ENCODE data around the gene PTRH2. TPM values are rescaled to one million over a fixed set of nuclear protein-coding genes. Genes with fewer than 3 reads are reported as not detected.

Gene PTRH2
- total RNA-seq, 2 experiments from 2014 or later = 16.2 to 17.3 TPM

DNA sequence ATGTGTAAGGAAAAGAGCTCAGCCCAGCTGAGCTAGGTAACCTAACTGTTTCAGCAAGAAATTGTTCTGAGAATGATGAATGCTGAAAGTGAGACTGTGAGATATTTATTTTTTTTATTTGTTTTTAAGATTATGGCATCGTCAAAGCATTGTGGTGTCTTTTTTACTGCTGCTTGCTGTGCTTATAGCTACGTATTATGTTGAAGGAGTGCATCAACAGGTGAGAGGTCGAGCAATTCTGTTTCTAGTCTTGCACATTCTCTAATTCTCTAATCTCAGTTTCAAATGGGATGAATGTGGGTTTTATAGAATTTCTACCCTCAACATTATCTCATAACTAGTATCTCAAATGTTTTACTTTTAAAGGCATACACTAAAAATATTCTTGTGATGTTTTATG, 30.1 kb upstream of the PTRH2 start:
- no peak for DNase-seq
- H3K9me3 Mint-ChIP-seq = no peaks in the 10 kb centered on the region
- H3K4me3 Mint-ChIP-seq = no peak overlapping the region
- POLR2A ChIA-PET = no interaction called here
- H3K27ac Mint-ChIP-seq = no peak overlapping the region
- peaks cover 7% of the 10 kb centered on the region for H3K36me3 Mint-ChIP-seq
- ATAC-seq (ENCODE audit: low read depth) = no peak
- H3K4me1 Mint-ChIP-seq = peaks cover 2% of the 10 kb centered on the region
- no peaks in the 10 kb centered on the region for H3K27me3 Mint-ChIP-seq

DNA sequence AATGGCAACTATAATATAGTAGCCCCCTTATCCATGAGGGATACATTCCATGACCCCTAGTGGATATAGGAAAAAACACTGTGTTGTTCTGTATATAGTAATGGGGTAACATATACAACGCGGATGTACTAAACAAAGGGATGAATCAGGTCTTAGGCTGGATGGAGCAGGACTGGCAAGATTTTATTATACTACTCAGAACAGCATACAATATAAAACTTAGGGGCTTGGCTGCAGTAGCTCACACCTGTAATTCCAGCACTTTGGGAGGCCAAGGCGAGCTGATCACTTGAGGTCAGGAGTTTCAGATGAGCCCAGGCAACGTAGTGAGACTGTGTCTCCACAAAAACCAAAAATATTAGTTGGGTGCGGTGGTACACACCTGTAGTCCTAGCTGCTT, 27.0 kb upstream of the PTRH2 start:
- no peaks in the 10 kb centered on the region for H3K27me3 Mint-ChIP-seq
- ATAC-seq (ENCODE audit: low read depth) (no peak), DNase-seq (no peak)
- peaks cover 4% of the 10 kb centered on the region for H3K36me3 Mint-ChIP-seq
- POLR2A ChIA-PET = no interaction called here
- H3K27ac Mint-ChIP-seq = no peak overlapping the region
- H3K4me1 Mint-ChIP-seq = peaks cover 6% of the 10 kb centered on the region
- H3K9me3 Mint-ChIP-seq = no peaks in the 10 kb centered on the region
- no peak overlapping the region for H3K4me3 Mint-ChIP-seq

GRCh38 chr17:59733697-59734096, 26.5 kb upstream of the PTRH2 start:
- no peak for ATAC-seq (ENCODE audit: low read depth)
- Mint-ChIP-seq H3K27ac (no peak overlapping the region), H3K4me3 (no peak overlapping the region), H3K4me1 (peaks cover 6% of the 10 kb centered on the region), H3K27me3 (no peaks in the 10 kb centered on the region), H3K36me3 (peaks cover 4% of the 10 kb centered on the region), H3K9me3 (no peaks in the 10 kb centered on the region)
- POLR2A ChIA-PET = no interaction called here
- DNase-seq = no peak

- Mint-ChIP-seq H3K4me1 (peaks cover 6% of the 10 kb centered on the region), H3K4me3 (no peak overlapping the region), H3K27me3 (no peaks in the 10 kb centered on the region), H3K36me3 (peaks cover 6% of the 10 kb centered on the region), H3K9me3 (no peaks in the 10 kb centered on the region), H3K27ac (no peak overlapping the region)
- POLR2A ChIA-PET = no interaction called here
- ATAC-seq (ENCODE audit: low read depth) (no peak), DNase-seq (no peak)
Measured at GRCh38 chr17:59730268-59730834, 23.1 kb upstream of the PTRH2 start.

GRCh38 chr17:59727817-59728533, 20.7 kb upstream of the PTRH2 start:
- no peak overlapping the region for H3K27ac Mint-ChIP-seq
- ATAC-seq (ENCODE audit: low read depth) = no peak
- H3K27me3 Mint-ChIP-seq = no peaks in the 10 kb centered on the region
- POLR2A ChIA-PET = no interaction called here
- H3K36me3 Mint-ChIP-seq = peaks cover 2% of the 10 kb centered on the region
- peaks cover 6% of the 10 kb centered on the region for H3K4me1 Mint-ChIP-seq
- DNase-seq = no peak
- no peak overlapping the region for H3K4me3 Mint-ChIP-seq
- no peaks in the 10 kb centered on the region for H3K9me3 Mint-ChIP-seq

GRCh38 chr17:59725691-59726090, 18.5 kb upstream of the PTRH2 start:
- peaks cover 2% of the 10 kb centered on the region for H3K36me3 Mint-ChIP-seq
- ATAC-seq (ENCODE audit: low read depth) = no peak
- H3K4me3 Mint-ChIP-seq = no peak overlapping the region
- no peak for DNase-seq
- POLR2A ChIA-PET = interaction anchor here (0.6 kb wide), 1 partner anchor 88 kb away, joined by 3 read pairs; no protein-coding TSS in a partner anchor
- no peaks in the 10 kb centered on the region for H3K9me3 Mint-ChIP-seq
- no peak overlapping the region for H3K27ac Mint-ChIP-seq
- H3K27me3 Mint-ChIP-seq = no peaks in the 10 kb centered on the region
- H3K4me1 Mint-ChIP-seq = peaks cover 6% of the 10 kb centered on the region

- no peak for DNase-seq
- no peak overlapping the region for H3K4me3 Mint-ChIP-seq
- peaks cover 2% of the 10 kb centered on the region for H3K4me1 Mint-ChIP-seq
- no peak overlapping the region for H3K27ac Mint-ChIP-seq
- H3K9me3 Mint-ChIP-seq = no peaks in the 10 kb centered on the region
- ATAC-seq (ENCODE audit: low read depth) = no peak
- H3K36me3 Mint-ChIP-seq = peaks cover 2% of the 10 kb centered on the region
- H3K27me3 Mint-ChIP-seq = no peaks in the 10 kb centered on the region
- POLR2A ChIA-PET = no interaction called here
Measured at GRCh38 chr17:59723607-59724006, 16.4 kb upstream of the PTRH2 start.

GRCh38 chr17:59723041-59723440, 15.8 kb upstream of the PTRH2 start:
- H3K9me3 Mint-ChIP-seq = no peaks in the 10 kb centered on the region
- H3K4me3 Mint-ChIP-seq = no peak overlapping the region
- POLR2A ChIA-PET = no interaction called here
- no peak for ATAC-seq (ENCODE audit: low read depth)
- H3K27ac Mint-ChIP-seq = no peak overlapping the region
- no peaks in the 10 kb centered on the region for H3K27me3 Mint-ChIP-seq
- peaks cover 2% of the 10 kb centered on the region for H3K4me1 Mint-ChIP-seq
- peaks cover 2% of the 10 kb centered on the region for H3K36me3 Mint-ChIP-seq
- no peak for DNase-seq

DNA sequence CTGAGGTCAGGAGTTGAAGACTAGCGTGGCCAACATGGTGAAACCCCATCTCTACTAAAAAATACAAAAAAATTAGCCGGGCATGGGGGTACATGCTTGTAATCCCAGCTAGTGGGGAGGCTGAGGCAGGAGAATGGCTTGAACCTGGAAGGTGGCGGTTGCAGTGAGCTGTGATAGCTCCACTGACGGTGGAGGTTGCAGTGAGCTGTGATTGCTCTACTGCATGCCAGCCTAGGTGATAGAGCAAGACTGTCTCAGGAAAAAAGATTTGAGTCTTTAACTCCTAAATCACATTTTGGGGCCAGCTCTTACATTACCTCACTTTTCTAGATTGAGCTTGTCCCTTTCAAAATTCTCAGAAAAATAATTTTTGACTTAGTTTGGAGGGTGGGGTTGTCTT, 15.4 kb upstream of the PTRH2 start:
- Mint-ChIP-seq H3K9me3 (no peaks in the 10 kb centered on the region), H3K27me3 (no peaks in the 10 kb centered on the region)
- POLR2A ChIA-PET = no interaction called here

DNA sequence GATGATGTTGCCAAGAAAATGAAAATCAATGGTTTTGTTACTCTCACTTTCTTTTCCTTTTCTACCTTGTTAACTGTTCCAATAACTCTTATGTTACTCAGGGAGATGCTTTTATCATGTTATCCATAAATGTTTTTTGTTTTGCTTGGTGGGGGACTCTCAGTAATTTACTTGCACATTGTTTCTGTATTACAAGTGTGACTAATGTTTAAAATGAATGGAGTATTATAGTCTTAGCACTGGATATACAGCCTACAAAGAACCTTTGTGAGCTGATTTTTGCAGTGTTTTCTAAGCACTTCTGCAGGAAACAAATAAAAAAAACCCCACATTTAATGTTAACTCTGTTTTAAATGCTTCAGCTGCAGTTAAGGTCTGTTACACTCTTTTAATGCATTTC, 12.3 kb upstream of the PTRH2 start:
- Mint-ChIP-seq H3K4me1 (peaks cover 5% of the 10 kb centered on the region), H3K27ac (no peak overlapping the region)
- POLR2A ChIA-PET = no interaction called here

More for the DNA sequence above, 15.4 kb upstream of the PTRH2 start:
- H3K36me3 Mint-ChIP-seq = peaks cover 2% of the 10 kb centered on the region
- H3K4me1 Mint-ChIP-seq = peaks cover 2% of the 10 kb centered on the region
- no peak overlapping the region for H3K27ac Mint-ChIP-seq
- ATAC-seq (ENCODE audit: low read depth) = no peak
- no peak for DNase-seq
- no peak overlapping the region for H3K4me3 Mint-ChIP-seq

DNA sequence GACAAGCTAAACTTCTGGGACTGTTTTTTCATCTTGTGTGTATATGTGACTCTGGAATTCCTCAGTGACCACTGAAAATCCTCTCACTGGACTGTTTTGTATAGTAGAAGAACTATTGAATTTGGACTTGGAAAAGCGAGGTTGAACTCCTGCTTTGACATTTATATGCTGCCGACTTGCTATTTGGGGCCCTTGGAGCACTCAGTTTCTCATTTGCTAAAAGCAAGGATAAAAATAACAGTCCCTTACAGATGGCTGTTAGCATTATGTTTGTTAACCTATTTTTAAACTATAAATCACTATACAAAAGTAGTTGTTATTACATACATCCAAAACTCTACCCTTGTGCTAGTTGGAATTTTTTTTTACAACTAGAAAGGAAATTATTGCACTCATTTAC, 9.2 kb upstream of the PTRH2 start:
- POLR2A ChIA-PET = no interaction called here
- ATAC-seq (ENCODE audit: low read depth) = no peak
- H3K4me1 Mint-ChIP-seq = peaks cover 10% of the 10 kb centered on the region
- no peak overlapping the region for H3K27ac Mint-ChIP-seq
- peaks cover 7% of the 10 kb centered on the region for H3K36me3 Mint-ChIP-seq
- no peaks in the 10 kb centered on the region for H3K27me3 Mint-ChIP-seq
- DNase-seq = no peak
- no peaks in the 10 kb centered on the region for H3K9me3 Mint-ChIP-seq
- H3K4me3 Mint-ChIP-seq = no peak overlapping the region

More for the DNA sequence above, 12.3 kb upstream of the PTRH2 start:
- DNase-seq (no peak), ATAC-seq (ENCODE audit: low read depth) (no peak)
- Mint-ChIP-seq H3K36me3 (peaks cover 2% of the 10 kb centered on the region), H3K4me3 (no peak overlapping the region), H3K27me3 (no peaks in the 10 kb centered on the region), H3K9me3 (no peaks in the 10 kb centered on the region)

DNA sequence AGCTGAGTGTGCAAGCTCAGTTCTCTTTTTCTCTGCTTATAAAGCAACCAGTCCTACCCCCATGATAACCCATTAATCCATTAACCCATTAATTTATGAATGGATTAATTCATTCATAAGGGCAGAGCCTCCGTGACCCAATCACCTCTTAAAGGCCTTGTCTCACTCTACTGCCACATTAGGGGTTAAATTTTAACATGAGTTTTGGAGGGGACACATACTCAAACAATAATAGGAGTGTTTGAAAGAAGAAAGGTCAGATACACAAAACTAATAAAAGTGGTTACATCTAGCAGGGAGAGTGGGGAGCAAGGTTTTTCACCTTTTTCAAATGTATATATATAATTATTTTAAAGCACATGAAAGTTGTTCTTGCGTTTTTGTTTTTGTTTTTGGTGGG, 7.0 kb upstream of the PTRH2 start:
- Mint-ChIP-seq H3K9me3 (no peaks in the 10 kb centered on the region), H3K4me3 (no peak overlapping the region), H3K27ac (no peak overlapping the region), H3K36me3 (peaks cover 8% of the 10 kb centered on the region), H3K4me1 (peaks cover 14% of the 10 kb centered on the region), H3K27me3 (no peaks in the 10 kb centered on the region)
- POLR2A ChIA-PET = no interaction called here
- no peak for ATAC-seq (ENCODE audit: low read depth)
- no peak for DNase-seq

GRCh38 chr17:59712862-59713261, 5.6 kb upstream of the PTRH2 start:
- peaks cover 23% of the 10 kb centered on the region for H3K4me1 Mint-ChIP-seq
- peaks cover 8% of the 10 kb centered on the region for H3K36me3 Mint-ChIP-seq
- no peak overlapping the region for H3K4me3 Mint-ChIP-seq
- no peaks in the 10 kb centered on the region for H3K27me3 Mint-ChIP-seq
- H3K27ac Mint-ChIP-seq = no peak overlapping the region
- POLR2A ChIA-PET = no interaction called here
- H3K9me3 Mint-ChIP-seq = no peaks in the 10 kb centered on the region
- ATAC-seq (ENCODE audit: low read depth) (no peak), DNase-seq (no peak)

- no peaks in the 10 kb centered on the region for H3K9me3 Mint-ChIP-seq
- POLR2A ChIA-PET = no interaction called here
- H3K4me3 Mint-ChIP-seq = no peak overlapping the region
- no peaks in the 10 kb centered on the region for H3K27me3 Mint-ChIP-seq
- H3K27ac Mint-ChIP-seq = no peak overlapping the region
- DNase-seq (no peak), ATAC-seq (ENCODE audit: low read depth) (no peak)
- H3K4me1 Mint-ChIP-seq = peaks cover 23% of the 10 kb centered on the region
- peaks cover 8% of the 10 kb centered on the region for H3K36me3 Mint-ChIP-seq
Measured at GRCh38 chr17:59711936-59712335, 4.7 kb upstream of the PTRH2 start.

Data from activated naive CD8-positive, alpha-beta T cell treated with anti-CD3 and anti-CD28 coated beads, Interleukin-2, amount 10 ng/mL, durations not matched to agents 7 days and 5 days (primary cell).